ENCODE measurements around the gene HDAC4. TPM values are rescaled to one million over a fixed set of nuclear protein-coding genes. Genes with fewer than 3 reads are reported as not detected.

The HDAC4 gene
- total RNA-seq, 1 experiment from 2014 or later: 47.6 TPM

DNA sequence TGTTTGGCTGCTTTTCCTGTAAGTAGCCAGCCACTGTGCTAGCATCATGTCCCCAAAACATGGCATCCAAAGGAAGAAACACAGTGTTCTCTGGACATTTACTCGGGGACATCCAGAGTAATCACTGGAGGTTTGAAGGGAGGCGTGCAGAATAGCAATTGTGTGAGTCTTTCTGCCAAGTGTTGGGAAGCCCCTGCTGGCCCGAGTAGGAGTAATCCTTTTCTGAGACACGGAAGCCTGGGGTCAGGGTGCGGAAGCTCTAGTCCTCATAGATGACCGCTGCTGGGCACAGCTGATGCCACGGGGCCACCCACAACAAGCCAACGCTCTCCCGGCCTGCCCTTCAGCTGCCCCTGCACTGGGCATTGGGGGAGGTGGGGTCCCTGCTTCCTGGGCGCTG, 24.8 kb upstream of the HDAC4 start:
- H3K36me3 ChIP-seq (ENCODE audit: control insufficient read depth in 1 of 2, insufficient read depth in 2 of 2, low read length in 2 of 2): no peaks in the 10 kb centered on the region
- no peak overlapping the region for H3K4me2 ChIP-seq (ENCODE audit: low read length)
- no peak for TF ChIP-seq EZH2 (IDR thresholded peaks at IDR 0.05)
- no peak for TF ChIP-seq SRF (IDR thresholded peaks at IDR 0.05; ENCODE audit: low read depth)
- TF ChIP-seq RAD21 (IDR thresholded peaks at IDR 0.05; ENCODE audit: low read depth): no peak
- no peak for TF ChIP-seq POLR2AphosphoS5 (IDR thresholded peaks at IDR 0.05; ENCODE audit: low read depth, low read length)
- TF ChIP-seq, protein P1, sequence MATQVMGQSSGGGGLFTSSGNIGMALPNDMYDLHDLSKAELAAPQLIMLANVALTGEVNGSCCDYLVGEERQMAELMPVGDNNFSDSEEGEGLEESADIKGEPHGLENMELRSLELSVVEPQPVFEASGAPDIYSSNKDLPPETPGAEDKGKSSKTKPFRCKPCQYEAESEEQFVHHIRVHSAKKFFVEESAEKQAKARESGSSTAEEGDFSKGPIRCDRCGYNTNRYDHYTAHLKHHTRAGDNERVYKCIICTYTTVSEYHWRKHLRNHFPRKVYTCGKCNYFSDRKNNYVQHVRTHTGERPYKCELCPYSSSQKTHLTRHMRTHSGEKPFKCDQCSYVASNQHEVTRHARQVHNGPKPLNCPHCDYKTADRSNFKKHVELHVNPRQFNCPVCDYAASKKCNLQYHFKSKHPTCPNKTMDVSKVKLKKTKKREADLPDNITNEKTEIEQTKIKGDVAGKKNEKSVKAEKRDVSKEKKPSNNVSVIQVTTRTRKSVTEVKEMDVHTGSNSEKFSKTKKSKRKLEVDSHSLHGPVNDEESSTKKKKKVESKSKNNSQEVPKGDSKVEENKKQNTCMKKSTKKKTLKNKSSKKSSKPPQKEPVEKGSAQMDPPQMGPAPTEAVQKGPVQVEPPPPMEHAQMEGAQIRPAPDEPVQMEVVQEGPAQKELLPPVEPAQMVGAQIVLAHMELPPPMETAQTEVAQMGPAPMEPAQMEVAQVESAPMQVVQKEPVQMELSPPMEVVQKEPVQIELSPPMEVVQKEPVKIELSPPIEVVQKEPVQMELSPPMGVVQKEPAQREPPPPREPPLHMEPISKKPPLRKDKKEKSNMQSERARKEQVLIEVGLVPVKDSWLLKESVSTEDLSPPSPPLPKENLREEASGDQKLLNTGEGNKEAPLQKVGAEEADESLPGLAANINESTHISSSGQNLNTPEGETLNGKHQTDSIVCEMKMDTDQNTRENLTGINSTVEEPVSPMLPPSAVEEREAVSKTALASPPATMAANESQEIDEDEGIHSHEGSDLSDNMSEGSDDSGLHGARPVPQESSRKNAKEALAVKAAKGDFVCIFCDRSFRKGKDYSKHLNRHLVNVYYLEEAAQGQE (IDR thresholded peaks at IDR 0.05; ENCODE audit: low read depth): no peak
- no peak for TF ChIP-seq EZH2phosphoT487 (IDR thresholded peaks at IDR 0.05; ENCODE audit: borderline replicate concordance)
- TF ChIP-seq CBX3 (IDR thresholded peaks at IDR 0.05; ENCODE audit: low read depth): no peak
- no peak for TF ChIP-seq POLR2A (IDR thresholded peaks at IDR 0.05; ENCODE audit: borderline replicate concordance, extremely low read depth, insufficient read depth, insufficient read length)
- TF ChIP-seq CEBPB (IDR thresholded peaks at IDR 0.05; ENCODE audit: low read depth): no peak
- TF ChIP-seq, protein P2, sequence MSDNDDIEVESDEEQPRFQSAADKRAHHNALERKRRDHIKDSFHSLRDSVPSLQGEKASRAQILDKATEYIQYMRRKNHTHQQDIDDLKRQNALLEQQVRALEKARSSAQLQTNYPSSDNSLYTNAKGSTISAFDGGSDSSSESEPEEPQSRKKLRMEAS (IDR thresholded peaks at IDR 0.05): no peak
- TF ChIP-seq, protein P3, sequence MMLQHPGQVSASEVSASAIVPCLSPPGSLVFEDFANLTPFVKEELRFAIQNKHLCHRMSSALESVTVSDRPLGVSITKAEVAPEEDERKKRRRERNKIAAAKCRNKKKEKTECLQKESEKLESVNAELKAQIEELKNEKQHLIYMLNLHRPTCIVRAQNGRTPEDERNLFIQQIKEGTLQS (IDR thresholded peaks at IDR 0.05): no peak
- no peak for TF ChIP-seq ZFX (IDR thresholded peaks at IDR 0.05)
- no peak for TF ChIP-seq FOSL1 (IDR thresholded peaks at IDR 0.05; ENCODE audit: low read depth)
- H3K27me3 ChIP-seq (ENCODE audit: insufficient read depth, low read length): 0 out of 2 replicates have a peak, but pooled peaks cover 3% of the 10 kb centered on the region
- no peak overlapping the region for H2AFZ ChIP-seq (ENCODE audit: low read depth, low read length, poor library complexity, severe bottlenecking)
- no peak overlapping the region for H3K4me3 ChIP-seq (replicated peaks in 1 of 2; ENCODE audit: low read depth in 1 of 2, low read length in 2 of 2)
- no peaks in the 10 kb centered on the region for H3K79me2 ChIP-seq (ENCODE audit: insufficient read depth, low read length)
- no TSS peak for BruUV-seq (replicated peaks)
- POLR2A ChIA-PET: no interaction called here
- CTCF ChIA-PET: no interaction called here
- ATAC-seq (no peak), DNase-seq (ENCODE audit: low read depth, low spot score) (no peak)
- no peaks in the 10 kb centered on the region for H4K20me1 ChIP-seq (ENCODE audit: insufficient read depth)
- no peaks in the 10 kb centered on the region for H3K4me1 ChIP-seq (ENCODE audit: control insufficient read depth in 1 of 2, insufficient read depth in 2 of 2, low read length in 2 of 2)
- no peaks in the 10 kb centered on the region for H3K9me2 ChIP-seq (ENCODE audit: insufficient read depth)
- H3K27ac ChIP-seq (ENCODE audit: low read depth, low read length): no peak overlapping the region
- intact Hi-C loops (cut with micrococcal nuclease): no loop called here
- no peaks in the 10 kb centered on the region for H3K9me3 ChIP-seq (ENCODE audit: control insufficient read depth in 1 of 2, insufficient read depth in 1 of 2, low read depth in 1 of 2, low read length in 2 of 2)
- RAD21 ChIA-PET (ENCODE audit: low non-redundant PET in 1 of 2, low total read pairs in 2 of 2, uncharacterized antibody in 2 of 2, unreplicated experiment in 2 of 2): no interaction called here
- H3K9ac ChIP-seq (ENCODE audit: low read length): no peak overlapping the region
